ENCODE results near the gene KRTAP4-1. TPM values are rescaled to one million over a fixed set of nuclear protein-coding genes. Genes with fewer than 3 reads are reported as not detected.

KRTAP4-1 gene
- total and polyA plus RNA-seq, 9 of the 15 experiments (the other 6 are each of a cell fraction or from before 2014, with no cell fraction given): not detected

- no peak for ATAC-seq
These were observed 27.2 kb upstream of the KRTAP4-1 start for GRCh38 chr17:41211845-41212466.

More at GRCh38 chr17:41211845-41212466, 27.2 kb upstream of the KRTAP4-1 start:
- no peaks in the 10 kb centered on the region for H3K9me1 ChIP-seq (ENCODE audit: control insufficient read depth, insufficient read depth, low read length)
- no peak overlapping the region for H2AFZ ChIP-seq (ENCODE audit: low read depth, low read length)
- ChIA-PET POLR2A (no interaction called here), CTCF (ENCODE audit: low intra/inter-chr PET ratio) (no interaction called here)
- intact Hi-C loops (cut with micrococcal nuclease) (no loop called here), in situ Hi-C loops (cut with MboI) (no loop called here)
- H3K27ac ChIP-seq (ENCODE audit: extremely low read depth, low read depth, low read length): no peak overlapping the region
- no TSS peak for BruUV-seq (replicated peaks)
- no peaks in the 10 kb centered on the region; a peak in 1 of 5 replicates for H3K4me1 ChIP-seq (replicated peaks in 1 of 2; ENCODE audit: control insufficient read depth in 2 of 2, insufficient read depth in 2 of 2, low read length in 2 of 2)
- DNase-seq (ENCODE audit: extremely low read depth in 1 of 4, low spot score in 3 of 4): no peak
- WGBS (ENCODE audit: insufficient coverage, low coverage, missing lambda C conversion rate): 0% methylated on average over 1 of the region's 1 CpG
- H3K9ac ChIP-seq (ENCODE audit: insufficient read depth in 1 of 2, low read depth in 2 of 2, low read length in 2 of 2): no peak overlapping the region
- peaks cover 0 to 15% of the 10 kb centered on the region in 2 experiments; a peak in 2 of 5 replicates for H3K27me3 ChIP-seq (ENCODE audit: control insufficient read depth in 2 of 2, insufficient read depth in 2 of 2, low read length in 2 of 2)
- H3K36me3 ChIP-seq (ENCODE audit: control insufficient read depth, insufficient read depth, low read length): no peaks in the 10 kb centered on the region
- H3K4me3 ChIP-seq: no peak overlapping the region
- H3K79me2 ChIP-seq (ENCODE audit: control insufficient read depth, insufficient read depth, low read length): no peaks in the 10 kb centered on the region
- no peak for TF ChIP-seq ZNF274 (IDR thresholded peaks at IDR 0.05; ENCODE audit: borderline replicate concordance, low read depth, low read length)
- no peak for TF ChIP-seq CLOCK (CRISPR knock-in tag; IDR thresholded peaks at IDR 0.05; ENCODE audit: borderline replicate concordance)
- no peak for TF ChIP-seq ZHX1 (conservative IDR thresholded peaks at IDR 0.05; ENCODE audit: low read length)
- TF ChIP-seq POLR2H (tag; IDR thresholded peaks at IDR 0.05; ENCODE audit: low read depth): no peak
- no peak for TF ChIP-seq MLLT1 (IDR thresholded peaks at IDR 0.05)
- TF ChIP-seq MTA3 (IDR thresholded peaks at IDR 0.05; ENCODE audit: borderline replicate concordance): no peak
- no peak for TF ChIP-seq CEBPG (CRISPR knock-in tag; IDR thresholded peaks at IDR 0.05)
- no peak for TF ChIP-seq CEBPG (tag; conservative IDR thresholded peaks at IDR 0.05 in 1 of 2, IDR thresholded peaks at IDR 0.05 in 1 of 2)
- TF ChIP-seq ZNF165 (CRISPR knock-in tag; IDR thresholded peaks at IDR 0.05; ENCODE audit: borderline replicate concordance): no peak
- TF ChIP-seq RBFOX2 (IDR thresholded peaks at IDR 0.05; ENCODE audit: low read depth, low read length): no peak
- no peak for TF ChIP-seq SNIP1 (IDR thresholded peaks at IDR 0.05; ENCODE audit: low read depth)
- no peak for TF ChIP-seq IFI16 (CRISPR knock-in tag; IDR thresholded peaks at IDR 0.05)
- TF ChIP-seq CREM (IDR thresholded peaks at IDR 0.05; ENCODE audit: low read depth): no peak
- no peak for TF ChIP-seq NRF1 (conservative IDR thresholded peaks at IDR 0.05 in 1 of 2, IDR thresholded peaks at IDR 0.05 in 1 of 2)
- no peaks in the 10 kb centered on the region for H4K20me1 ChIP-seq (replicated peaks; ENCODE audit: control insufficient read depth, insufficient read depth, low read length)
- H3K4me2 ChIP-seq (ENCODE audit: insufficient read depth, low read length): no peak overlapping the region
- FAIRE-seq: no peak
- no peaks in the 10 kb centered on the region for H3K9me3 ChIP-seq (replicated peaks; ENCODE audit: control insufficient read depth, insufficient read depth, low read depth, low read length)

Data from K562 (cell line).